ENCODE data around the gene SYT1.

- TF ChIP-seq CTCF (conservative IDR thresholded peaks at IDR 0.05 in 1 of 2, IDR thresholded peaks at IDR 0.05 in 1 of 2; ENCODE audit: extremely low read depth in 1 of 2, insufficient read depth in 1 of 2, low read depth in 1 of 2, low read length in 2 of 2) (no peak), EZH2 (IDR thresholded peaks at IDR 0.05; ENCODE audit: borderline replicate concordance, low read length) (no peak)
Measured at GRCh38 chr12:78886719-78887407, 22.3 kb downstream of the SYT1 start.

All from mammary epithelial cell (primary cell).